Right renal cortex interstitium (tissue), 3 donors: ENCODE data around the gene PAK6. TPM values are rescaled to one million over a fixed set of nuclear protein-coding genes. Genes with fewer than 3 reads are reported as not detected.

Source experiments
- DNase-seq, 3 donors: peaks; one replicate each; pipeline ENCODE4 v3.0.0-alpha.2; 2013; ENCODE audit warnings: low read depth in 3 of 3, low spot score in 2 of 3
- polyA plus RNA-seq, 3 donors: library from polyadenylated mRNA; unstranded; fragments of 120-200 nt; gene quantifications; one replicate each; pipeline ENCODE4 v1.2.1, GENCODE V29; 2013; ENCODE audit not compliant: insufficient read length in 3 of 3

The PAK6 gene
- polyA plus RNA-seq, 3 donors, result 5.5 to 5.8 (median 5.5) TPM

GRCh38 chr15:40253167-40253790 is 14.4 kb downstream of the PAK6 start:
- DNase-seq, result no peak

GRCh38 chr15:40254452-40254851 is 15.6 kb downstream of the PAK6 start:
- DNase-seq, result no peak

- no peak for DNase-seq
These were observed 16.2 kb downstream of the PAK6 start for GRCh38 chr15:40255033-40255432.

GRCh38 chr15:40256638-40257235 is 17.9 kb downstream of the PAK6 start:
- DNase-seq, result no peak

GRCh38 chr15:40257656-40258450 is 19.0 kb downstream of the PAK6 start:
- DNase-seq, result no peak

GRCh38 chr15:40258544-40258943 is 19.7 kb downstream of the PAK6 start:
- DNase-seq, result no peak

GRCh38 chr15:40259021-40259420 is 20.2 kb downstream of the PAK6 start:
- DNase-seq, result no peak

- no peak for DNase-seq
These were observed 24.3 kb downstream of the PAK6 start for GRCh38 chr15:40263024-40263754.

- DNase-seq, result no peak
These were observed 25.7 kb downstream of the PAK6 start for GRCh38 chr15:40264321-40265153.

GRCh38 chr15:40265355-40265754 is 26.5 kb downstream of the PAK6 start:
- no peak for DNase-seq

GRCh38 chr15:40265875-40266274 is 27.0 kb downstream of the PAK6 start:
- DNase-seq, result no peak

GRCh38 chr15:40266828-40267304 is 28.0 kb downstream of the PAK6 start:
- DNase-seq, result no peak

- no peak for DNase-seq
These were observed 28.8 kb downstream of the PAK6 start for GRCh38 chr15:40267670-40268069.

- no peak for DNase-seq
These were observed 30.7 kb downstream of the PAK6 start for GRCh38 chr15:40269604-40270003.

- DNase-seq, result no peak
These were observed 31.6 kb downstream of the PAK6 start for GRCh38 chr15:40270246-40270995.

GRCh38 chr15:40271685-40272484 is 33.0 kb downstream of the PAK6 start:
- DNase-seq, result no peak

GRCh38 chr15:40272485-40273056 is 33.7 kb downstream of the PAK6 start:
- no peak for DNase-seq

GRCh38 chr15:40273428-40273827 is 34.6 kb downstream of the PAK6 start:
- no peak for DNase-seq
